ENCODE data around the gene ZNF79. TPM values are rescaled to one million over a fixed set of nuclear protein-coding genes. Genes with fewer than 3 reads are reported as not detected.

Gene ZNF79
- total RNA-seq, 2 experiments from 2014 or later, result 7.9 to 8.1 TPM

- no peak overlapping the region for H3K27ac Mint-ChIP-seq
- peaks cover 15% of the 10 kb centered on the region for H3K4me1 Mint-ChIP-seq (ENCODE audit: low read depth)
- no peaks in the 10 kb centered on the region for H3K9me3 Mint-ChIP-seq
- H3K27me3 Mint-ChIP-seq (ENCODE audit: low read depth), result peaks cover 17% of the 10 kb centered on the region
- no peak for DNase-seq
- intact Hi-C loops (cut with micrococcal nuclease), result no loop called here
- peaks cover 2% of the 10 kb centered on the region for H3K36me3 Mint-ChIP-seq (ENCODE audit: low read depth)
- H3K4me3 Mint-ChIP-seq, result no peak overlapping the region
- CTCF ChIA-PET, result no interaction called here
Measured at GRCh38 chr9:127419348-127419747, 4.8 kb upstream of the ZNF79 start.

- no peak for DNase-seq
Measured at GRCh38 chr9:127421057-127421456, 3.1 kb upstream of the ZNF79 start.

GRCh38 chr9:127422133-127422782 lies 1.9 kb upstream of the ZNF79 start:
- no peak for DNase-seq
- peaks cover 12% of the 10 kb centered on the region for H3K36me3 Mint-ChIP-seq (ENCODE audit: low read depth)
- CTCF ChIA-PET, result no interaction called here
- H3K27ac Mint-ChIP-seq, result no peak overlapping the region
- peaks cover 2% of the 10 kb centered on the region for H3K27me3 Mint-ChIP-seq (ENCODE audit: low read depth)
- no peak overlapping the region for H3K4me3 Mint-ChIP-seq
- intact Hi-C loops (cut with micrococcal nuclease), result no loop called here
- H3K9me3 Mint-ChIP-seq, result no peaks in the 10 kb centered on the region
- H3K4me1 Mint-ChIP-seq (ENCODE audit: low read depth), result peaks cover 37% of the 10 kb centered on the region

More at GRCh38 chr9:127421057-127421456, 3.1 kb upstream of the ZNF79 start:
- H3K27ac Mint-ChIP-seq, result no peak overlapping the region
- H3K9me3 Mint-ChIP-seq, result no peaks in the 10 kb centered on the region
- CTCF ChIA-PET, result no interaction called here
- H3K4me3 Mint-ChIP-seq, result no peak overlapping the region
- peaks cover 26% of the 10 kb centered on the region for H3K4me1 Mint-ChIP-seq (ENCODE audit: low read depth)
- intact Hi-C loops (cut with micrococcal nuclease), result no loop called here
- H3K36me3 Mint-ChIP-seq (ENCODE audit: low read depth), result peaks cover 5% of the 10 kb centered on the region
- H3K27me3 Mint-ChIP-seq (ENCODE audit: low read depth), result peaks cover 5% of the 10 kb centered on the region

- H3K27me3 Mint-ChIP-seq (ENCODE audit: low read depth), result no peaks in the 10 kb centered on the region
- CTCF ChIA-PET, result no interaction called here
- intact Hi-C loops (cut with micrococcal nuclease), result no loop called here
Measured at GRCh38 chr9:127422787-127423186, 1.4 kb upstream of the ZNF79 start.

DNA sequence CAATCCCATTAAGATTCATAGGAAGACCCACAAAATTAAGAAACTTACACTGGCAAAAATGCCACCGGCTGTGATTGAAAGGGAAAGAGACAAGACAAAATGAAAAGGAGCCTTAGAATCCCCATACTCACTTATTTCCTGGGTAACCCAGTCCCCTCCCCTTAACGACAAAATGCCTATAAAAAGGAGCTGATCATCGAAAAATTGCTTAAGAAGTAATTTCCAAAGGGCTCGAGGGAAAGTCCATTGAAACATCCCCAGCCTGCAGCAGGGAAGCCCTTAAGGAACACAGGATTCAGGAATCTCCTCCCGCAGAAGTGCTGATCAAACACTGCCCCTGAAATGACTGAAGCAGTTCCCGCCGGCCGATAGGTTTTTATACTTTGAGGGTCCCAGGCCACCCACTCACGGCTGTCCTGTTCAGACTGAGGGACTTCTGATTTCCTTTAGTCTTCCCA lies 677 bp upstream of the ZNF79 start:
- Mint-ChIP-seq H3K4me1 (ENCODE audit: low read depth) (peaks cover 48% of the 10 kb centered on the region), H3K27ac (peak overlapping the region; percentile 95), H3K36me3 (ENCODE audit: low read depth) (peaks cover 18% of the 10 kb centered on the region), H3K27me3 (ENCODE audit: low read depth) (no peaks in the 10 kb centered on the region), H3K9me3 (no peaks in the 10 kb centered on the region), H3K4me3 (peak overlapping the region; percentile 98)
- DNase-seq, result no peak
- CTCF ChIA-PET, result interaction anchor here (1.1 kb wide), 1 partner anchor 36 kb away, joined by 3 read pairs; no protein-coding TSS in a partner anchor
- intact Hi-C loops (cut with micrococcal nuclease), result no loop called here

More at GRCh38 chr9:127422787-127423186, 1.4 kb upstream of the ZNF79 start:
- H3K4me3 Mint-ChIP-seq, result peak overlapping the region; percentile 98
- peaks cover 13% of the 10 kb centered on the region for H3K36me3 Mint-ChIP-seq (ENCODE audit: low read depth)
- no peak overlapping the region for H3K27ac Mint-ChIP-seq
- no peak for DNase-seq
- H3K4me1 Mint-ChIP-seq (ENCODE audit: low read depth), result peaks cover 41% of the 10 kb centered on the region
- no peaks in the 10 kb centered on the region for H3K9me3 Mint-ChIP-seq

- Mint-ChIP-seq H3K4me3 (peak overlapping the region; percentile 98), H3K27ac (peak overlapping the region; percentile 95), H3K27me3 (ENCODE audit: low read depth) (no peaks in the 10 kb centered on the region), H3K4me1 (ENCODE audit: low read depth) (peaks cover 49% of the 10 kb centered on the region), H3K36me3 (ENCODE audit: low read depth) (peaks cover 25% of the 10 kb centered on the region), H3K9me3 (no peaks in the 10 kb centered on the region)
- CTCF ChIA-PET, result interaction anchor here (1.0 to 1.2 kb wide), 3 partner anchors 25 to 28 kb away, joined by 3 to 5 read pairs (median 3); partner anchors contain the start of genes LRSAM1, RPL12 and SLC2A8
- intact Hi-C loops (cut with micrococcal nuclease), result loop anchor here (1.0 to 2.0 kb wide), 5 partner anchors 27 to 510 kb away; partner anchors contain the start of genes LRSAM1, RALGPS1, RPL12 and SLC2A8
- peak; percentile 52 for DNase-seq
Measured at GRCh38 chr9:127424676-127424999, 456 bp downstream of the ZNF79 start.

DNA sequence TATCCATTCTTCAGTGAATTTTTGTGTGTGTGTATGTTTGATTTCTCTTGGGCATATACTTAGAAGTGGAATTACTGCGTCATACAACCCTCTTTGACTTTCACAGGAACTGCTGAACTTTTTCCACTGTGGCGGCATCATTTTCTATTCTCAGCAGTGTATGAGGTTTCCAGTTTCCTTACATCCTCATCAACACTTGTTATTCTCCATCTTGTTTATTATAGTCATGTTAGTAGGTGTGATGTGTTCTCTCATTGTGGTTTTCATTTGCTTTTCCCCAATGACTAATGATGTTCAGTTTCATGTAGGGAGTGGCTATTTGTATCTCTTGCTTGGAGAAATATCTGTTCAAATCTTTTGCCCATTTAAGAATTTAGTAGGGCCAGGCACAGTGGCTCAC lies 2.6 kb downstream of the ZNF79 start:
- intact Hi-C loops (cut with micrococcal nuclease), result loop anchor here (1.0 to 5.0 kb wide), 6 partner anchors 20 to 619 kb away; partner anchors contain the start of gene ZBTB43
- H3K9me3 Mint-ChIP-seq, result no peaks in the 10 kb centered on the region

GRCh38 chr9:127428348-127428747 lies 4.2 kb downstream of the ZNF79 start:
- intact Hi-C loops (cut with micrococcal nuclease), result loop anchor here (5.0 kb wide), 1 partner anchor 621 kb away; the partner anchor contains the start of gene ZBTB43
- H3K27ac Mint-ChIP-seq, result peak overlapping the region; percentile 13
- DNase-seq, result no peak
- peaks cover 55% of the 10 kb centered on the region for H3K4me1 Mint-ChIP-seq (ENCODE audit: low read depth)
- no peaks in the 10 kb centered on the region for H3K27me3 Mint-ChIP-seq (ENCODE audit: low read depth)
- H3K36me3 Mint-ChIP-seq (ENCODE audit: low read depth), result peaks cover 44% of the 10 kb centered on the region
- CTCF ChIA-PET, result no interaction called here
- H3K4me3 Mint-ChIP-seq, result no peak overlapping the region
- H3K9me3 Mint-ChIP-seq, result no peaks in the 10 kb centered on the region

More for the DNA sequence above, 2.6 kb downstream of the ZNF79 start:
- Mint-ChIP-seq H3K4me3 (peak overlapping the region; percentile 98), H3K4me1 (ENCODE audit: low read depth) (peaks cover 61% of the 10 kb centered on the region), H3K36me3 (ENCODE audit: low read depth) (peaks cover 40% of the 10 kb centered on the region), H3K27ac (peak overlapping the region; percentile 89), H3K27me3 (ENCODE audit: low read depth) (no peaks in the 10 kb centered on the region)
- DNase-seq, result peak; percentile 80
- CTCF ChIA-PET, result no interaction called here

GRCh38 chr9:127430415-127430814 lies 6.2 kb downstream of the ZNF79 start:
- intact Hi-C loops (cut with micrococcal nuclease), result no loop called here
- no peak overlapping the region for H3K4me3 Mint-ChIP-seq
- H3K4me1 Mint-ChIP-seq (ENCODE audit: low read depth), result peaks cover 45% of the 10 kb centered on the region
- CTCF ChIA-PET, result no interaction called here
- H3K27ac Mint-ChIP-seq, result no peak overlapping the region
- DNase-seq, result no peak
- H3K27me3 Mint-ChIP-seq (ENCODE audit: low read depth), result no peaks in the 10 kb centered on the region
- H3K36me3 Mint-ChIP-seq (ENCODE audit: low read depth), result peaks cover 55% of the 10 kb centered on the region
- H3K9me3 Mint-ChIP-seq, result no peaks in the 10 kb centered on the region

DNA sequence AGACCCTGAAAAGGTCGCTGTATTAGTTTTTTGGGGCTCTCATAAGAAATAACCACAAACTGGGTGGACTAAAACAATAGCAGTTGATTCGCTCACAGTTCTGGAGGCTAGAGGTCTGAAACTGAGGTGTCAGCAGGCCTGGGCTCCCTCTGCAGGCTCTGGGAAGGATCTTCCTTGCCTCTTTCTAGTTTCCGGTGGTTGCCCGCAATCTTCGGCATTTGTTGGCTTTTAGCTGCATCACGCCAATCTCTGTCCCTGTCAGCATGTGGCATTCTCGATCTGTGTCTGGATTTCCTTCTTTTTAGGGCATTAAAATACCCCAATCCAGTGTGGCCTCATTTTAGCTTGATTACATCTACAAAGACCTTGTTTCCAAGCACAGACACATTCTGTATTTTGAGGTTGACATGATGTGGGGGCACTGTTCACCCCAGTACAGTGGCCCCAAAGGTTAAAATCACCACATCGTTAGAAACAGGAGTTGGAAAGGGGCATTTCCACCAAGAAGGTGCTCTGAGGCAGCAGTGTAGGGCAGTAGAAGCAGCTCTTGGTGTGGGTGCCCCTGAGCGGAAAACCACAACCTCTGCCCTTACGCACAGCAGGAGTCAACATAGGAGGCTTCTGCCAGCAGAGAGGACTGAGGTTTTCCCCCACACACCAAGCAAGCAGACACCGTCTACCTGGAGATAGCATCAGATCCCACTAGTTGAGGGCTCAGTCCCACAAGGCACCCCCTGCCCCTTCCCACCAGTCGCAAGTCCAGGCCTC lies 13.5 kb downstream of the ZNF79 start:
- H3K9me3 Mint-ChIP-seq, result no peaks in the 10 kb centered on the region
- peaks cover 63% of the 10 kb centered on the region for H3K36me3 Mint-ChIP-seq (ENCODE audit: low read depth)
- no peak overlapping the region for H3K27ac Mint-ChIP-seq
- no peak for DNase-seq
- H3K27me3 Mint-ChIP-seq (ENCODE audit: low read depth), result no peaks in the 10 kb centered on the region
- CTCF ChIA-PET, result no interaction called here
- intact Hi-C loops (cut with micrococcal nuclease), result no loop called here
- peaks cover 2% of the 10 kb centered on the region for H3K4me1 Mint-ChIP-seq (ENCODE audit: low read depth)
- H3K4me3 Mint-ChIP-seq, result no peak overlapping the region

DNA sequence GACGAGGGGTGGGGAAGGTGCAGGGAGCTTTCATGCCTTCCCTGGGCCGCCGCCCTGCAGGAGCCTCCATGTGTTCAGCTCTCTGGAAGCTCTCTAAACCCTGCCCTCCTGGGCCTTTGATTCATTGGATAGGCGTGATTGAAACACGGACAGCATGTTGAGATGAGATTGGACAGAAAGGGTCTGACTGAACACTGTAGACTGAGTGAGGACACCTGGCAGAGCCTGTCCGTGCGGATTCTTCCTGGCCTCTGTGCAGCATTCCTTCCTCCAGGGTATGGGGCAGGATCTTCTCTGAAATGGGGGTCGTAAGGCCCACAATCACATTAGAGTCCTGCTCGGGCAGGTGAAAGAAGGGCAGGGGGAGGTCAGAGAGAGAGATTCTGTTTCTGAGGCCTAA lies 14.2 kb downstream of the ZNF79 start:
- peaks cover 62% of the 10 kb centered on the region for H3K36me3 Mint-ChIP-seq (ENCODE audit: low read depth)
- no peak overlapping the region for H3K27ac Mint-ChIP-seq
- no peaks in the 10 kb centered on the region for H3K9me3 Mint-ChIP-seq
- DNase-seq, result no peak
- H3K4me1 Mint-ChIP-seq (ENCODE audit: low read depth), result peaks cover 2% of the 10 kb centered on the region
- intact Hi-C loops (cut with micrococcal nuclease), result no loop called here
- CTCF ChIA-PET, result no interaction called here
- H3K4me3 Mint-ChIP-seq, result no peak overlapping the region
- no peaks in the 10 kb centered on the region for H3K27me3 Mint-ChIP-seq (ENCODE audit: low read depth)

- intact Hi-C loops (cut with micrococcal nuclease), result no loop called here
- DNase-seq, result no peak
- Mint-ChIP-seq H3K27me3 (ENCODE audit: low read depth) (no peaks in the 10 kb centered on the region), H3K4me3 (no peak overlapping the region), H3K9me3 (peaks cover 18% of the 10 kb centered on the region), H3K36me3 (ENCODE audit: low read depth) (peaks cover 78% of the 10 kb centered on the region), H3K27ac (peak overlapping the region; percentile 46), H3K4me1 (ENCODE audit: low read depth) (peaks cover 31% of the 10 kb centered on the region)
- CTCF ChIA-PET, result no interaction called here
Measured at GRCh38 chr9:127444283-127444920, 20.2 kb downstream of the ZNF79 start.
